HG03097 (cell line): ENCODE results near the gene GDAP1L1.

Experiments
- ATAC-seq: cut with Tn5 transposase; IDR thresholded peaks from one replicate; pipeline ENCODE4 v1.9.1; 2021; ENCODE audit not compliant: unreplicated experiment, low FRiP score

GDAP1L1 gene

DNA sequence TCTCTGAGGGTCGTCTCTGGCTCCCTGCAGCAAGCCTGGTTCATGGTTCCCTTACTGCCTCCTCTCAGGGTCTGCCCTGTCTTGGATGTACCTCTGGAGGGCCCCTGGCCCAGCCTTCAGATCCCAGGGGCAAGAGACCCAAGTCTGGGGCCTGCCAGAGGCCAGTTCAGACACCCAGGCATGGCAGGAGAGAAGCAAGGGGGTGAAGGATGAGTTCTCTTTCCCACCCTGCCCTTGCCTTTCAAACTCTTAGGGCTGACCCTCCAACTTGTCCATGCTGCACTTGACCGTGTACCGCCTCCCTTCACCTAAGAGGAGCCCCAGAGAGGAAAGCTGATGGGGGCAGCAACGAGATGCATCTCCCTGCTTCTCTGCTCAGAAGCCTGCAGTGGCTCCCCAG lies 4.2 kb downstream of the GDAP1L1 start:
- no peak for ATAC-seq

DNA sequence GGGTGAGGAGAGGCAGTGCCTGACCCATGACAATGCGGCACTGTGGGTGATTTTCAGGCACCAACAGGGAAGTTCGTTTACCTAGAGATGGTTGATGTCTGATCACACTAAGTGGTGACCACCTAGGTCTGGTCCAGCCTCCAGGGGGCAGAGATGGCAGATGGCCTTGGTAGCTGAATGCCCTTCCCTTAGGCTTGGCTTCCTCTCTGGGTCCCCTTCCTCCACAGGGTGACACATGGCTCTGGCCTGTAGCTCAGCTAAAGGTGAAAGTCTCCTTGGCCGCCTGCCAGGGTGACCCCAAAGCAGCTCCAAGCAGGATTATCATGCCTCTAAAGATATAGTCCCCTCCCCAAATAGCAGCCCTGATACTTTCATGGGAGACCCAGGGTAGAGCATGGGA lies 6.4 kb downstream of the GDAP1L1 start:
- ATAC-seq = no peak

DNA sequence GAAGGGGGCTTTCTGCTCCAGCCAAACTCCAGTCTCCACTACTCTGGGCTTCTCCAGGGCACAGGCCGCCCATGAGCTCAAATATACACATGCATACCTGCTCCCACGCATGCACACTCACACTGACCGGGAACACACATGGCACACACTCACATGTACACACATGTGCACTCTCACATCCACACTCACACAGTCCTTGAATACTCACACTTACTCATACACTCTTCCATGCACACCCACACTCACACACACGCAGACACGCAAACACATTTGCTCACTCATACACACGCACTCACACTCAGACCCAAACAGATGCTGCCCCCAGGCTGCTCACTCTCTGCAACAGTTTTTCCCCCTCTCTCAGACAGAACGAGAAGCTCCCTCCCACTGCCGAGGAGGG lies 7.0 kb downstream of the GDAP1L1 start:
- no peak for ATAC-seq

DNA sequence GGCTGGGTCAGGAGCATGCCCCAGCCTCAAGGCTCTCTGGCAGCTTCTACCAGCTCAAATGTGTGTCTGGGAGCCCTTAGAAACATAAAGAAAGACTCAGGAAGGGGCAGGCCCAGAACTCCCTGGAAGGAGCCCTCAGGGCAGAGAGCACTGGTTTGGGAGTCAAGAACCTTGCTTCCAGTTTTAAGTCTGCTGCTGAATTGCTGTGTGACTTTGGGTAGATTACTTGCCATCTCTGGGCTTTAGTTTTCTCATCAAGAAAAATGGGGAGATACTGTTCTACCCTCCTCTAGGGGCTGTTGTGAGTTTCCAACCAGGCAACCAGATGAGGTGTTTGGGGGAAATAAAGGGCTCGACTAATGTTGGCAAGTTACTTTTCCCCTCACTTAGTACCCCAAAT lies 8.8 kb downstream of the GDAP1L1 start:
- ATAC-seq = no peak

DNA sequence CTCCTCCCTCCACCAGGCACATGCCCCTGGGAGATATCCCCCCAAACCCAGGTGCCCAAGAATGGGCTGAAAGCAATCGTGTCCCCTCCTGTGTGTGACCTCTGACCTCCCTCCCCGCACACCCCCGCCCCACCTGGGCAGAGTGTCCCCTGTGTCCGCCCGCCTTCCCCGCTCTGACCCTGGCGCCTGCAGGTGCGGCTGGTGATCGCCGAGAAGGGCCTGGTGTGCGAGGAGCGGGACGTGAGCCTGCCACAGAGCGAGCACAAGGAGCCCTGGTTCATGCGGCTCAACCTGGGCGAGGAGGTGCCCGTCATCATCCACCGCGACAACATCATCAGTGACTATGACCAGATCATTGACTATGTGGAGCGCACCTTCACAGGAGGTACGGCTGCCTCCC lies 9.9 kb downstream of the GDAP1L1 start:
- ATAC-seq = no peak

DNA sequence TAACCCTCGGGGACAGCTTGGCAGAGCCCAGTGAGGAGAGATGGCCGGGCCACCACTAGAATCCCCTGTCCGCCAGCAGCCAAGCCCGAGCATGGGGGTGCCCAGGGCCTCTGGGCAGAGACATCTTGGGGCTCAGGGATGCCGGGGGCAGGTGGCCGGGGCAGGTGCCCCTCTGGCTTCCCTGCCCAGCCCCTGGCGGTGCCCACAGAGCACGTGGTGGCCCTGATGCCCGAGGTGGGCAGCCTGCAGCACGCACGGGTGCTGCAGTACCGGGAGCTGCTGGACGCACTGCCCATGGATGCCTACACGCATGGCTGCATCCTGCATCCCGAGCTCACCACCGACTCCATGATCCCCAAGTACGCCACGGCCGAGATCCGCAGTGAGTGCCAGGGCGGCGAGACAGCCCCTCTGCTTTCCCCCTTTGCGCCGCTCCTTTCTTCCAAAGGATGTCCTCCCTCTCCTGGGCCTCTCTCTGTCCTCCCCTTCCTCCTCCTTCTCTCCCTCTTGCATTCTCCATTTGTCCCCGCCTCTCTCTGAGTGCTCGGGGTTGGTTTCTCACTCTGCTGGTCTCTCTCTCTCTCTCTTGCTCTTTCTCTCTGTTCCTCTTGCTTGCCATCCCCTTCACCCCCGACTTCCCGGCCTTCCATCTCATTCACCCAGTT lies 11.2 kb downstream of the GDAP1L1 start:
- no peak for ATAC-seq

DNA sequence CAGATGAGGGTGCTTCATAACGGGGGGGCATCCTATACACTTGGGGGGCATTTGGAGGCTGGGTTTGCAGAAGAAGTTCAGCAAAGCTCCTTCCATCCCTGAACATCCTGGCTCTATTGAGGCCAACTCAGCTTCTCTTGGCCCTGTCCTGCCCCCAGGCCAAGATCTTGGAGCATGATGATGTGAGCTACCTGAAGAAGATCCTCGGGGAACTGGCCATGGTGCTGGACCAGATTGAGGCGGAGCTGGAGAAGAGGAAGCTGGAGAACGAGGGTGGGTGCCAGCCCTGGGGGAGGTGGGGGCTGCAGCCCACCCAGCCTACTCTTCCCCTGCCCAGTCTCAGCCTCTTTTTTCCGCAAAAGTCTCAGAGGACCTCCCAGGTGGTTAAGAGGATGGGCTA lies 17.2 kb downstream of the GDAP1L1 start:
- ATAC-seq = no peak

DNA sequence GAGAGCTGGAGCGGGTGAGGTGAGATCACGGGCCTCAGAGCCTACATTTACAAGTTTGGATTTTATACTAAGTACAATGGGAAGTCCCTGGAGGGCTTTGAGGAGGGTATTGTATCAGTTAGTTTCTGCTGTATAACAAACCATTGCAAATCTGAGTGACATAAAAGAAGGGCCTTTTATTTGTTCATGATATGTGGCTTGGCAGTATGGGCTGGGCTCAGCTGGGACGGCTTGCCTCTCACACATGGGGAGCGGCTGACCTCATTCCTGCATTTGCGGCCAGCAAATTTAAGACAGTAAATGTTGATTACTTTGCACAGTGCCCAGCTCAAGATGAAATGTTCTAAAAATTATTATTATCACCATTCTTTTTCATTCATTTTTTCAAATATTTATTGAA lies 21.7 kb downstream of the GDAP1L1 start:
- no peak for ATAC-seq

DNA sequence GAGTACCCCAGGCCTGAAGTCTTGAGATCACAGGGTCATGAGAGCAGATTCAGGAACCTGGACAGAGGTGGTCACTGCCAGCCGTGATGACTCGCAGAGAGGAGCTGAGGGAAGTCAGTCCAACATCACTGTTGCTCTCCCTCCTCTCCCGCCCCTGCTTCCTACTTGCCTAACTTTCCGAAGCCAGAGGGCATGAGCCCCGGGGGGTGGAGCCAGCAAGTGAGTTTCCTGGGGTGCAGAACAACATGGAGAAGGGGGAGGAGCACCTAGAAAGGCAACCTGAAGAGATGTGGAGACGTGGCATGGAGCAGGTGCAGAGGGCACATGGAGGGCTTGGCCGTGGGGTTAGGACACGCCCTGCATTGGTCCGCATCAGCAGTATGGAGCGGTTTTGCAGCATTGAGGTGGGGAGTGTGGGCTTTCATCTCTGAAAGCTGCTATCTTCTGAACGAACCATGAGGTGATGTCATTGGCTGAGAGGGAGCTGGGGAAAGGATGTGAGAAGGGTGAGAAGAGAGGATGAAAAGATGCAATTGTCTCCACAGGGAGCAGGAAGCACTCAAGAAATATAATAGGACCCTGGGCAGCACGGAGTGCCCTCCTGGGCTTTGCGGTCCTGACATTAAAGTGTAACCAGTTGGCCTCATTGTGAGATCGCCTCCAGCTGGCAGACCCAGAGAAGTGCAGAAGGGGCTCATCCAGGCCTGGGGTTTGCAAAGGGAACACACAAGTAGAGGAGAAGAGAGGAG lies 25.0 kb downstream of the GDAP1L1 start:
- ATAC-seq = no peak

DNA sequence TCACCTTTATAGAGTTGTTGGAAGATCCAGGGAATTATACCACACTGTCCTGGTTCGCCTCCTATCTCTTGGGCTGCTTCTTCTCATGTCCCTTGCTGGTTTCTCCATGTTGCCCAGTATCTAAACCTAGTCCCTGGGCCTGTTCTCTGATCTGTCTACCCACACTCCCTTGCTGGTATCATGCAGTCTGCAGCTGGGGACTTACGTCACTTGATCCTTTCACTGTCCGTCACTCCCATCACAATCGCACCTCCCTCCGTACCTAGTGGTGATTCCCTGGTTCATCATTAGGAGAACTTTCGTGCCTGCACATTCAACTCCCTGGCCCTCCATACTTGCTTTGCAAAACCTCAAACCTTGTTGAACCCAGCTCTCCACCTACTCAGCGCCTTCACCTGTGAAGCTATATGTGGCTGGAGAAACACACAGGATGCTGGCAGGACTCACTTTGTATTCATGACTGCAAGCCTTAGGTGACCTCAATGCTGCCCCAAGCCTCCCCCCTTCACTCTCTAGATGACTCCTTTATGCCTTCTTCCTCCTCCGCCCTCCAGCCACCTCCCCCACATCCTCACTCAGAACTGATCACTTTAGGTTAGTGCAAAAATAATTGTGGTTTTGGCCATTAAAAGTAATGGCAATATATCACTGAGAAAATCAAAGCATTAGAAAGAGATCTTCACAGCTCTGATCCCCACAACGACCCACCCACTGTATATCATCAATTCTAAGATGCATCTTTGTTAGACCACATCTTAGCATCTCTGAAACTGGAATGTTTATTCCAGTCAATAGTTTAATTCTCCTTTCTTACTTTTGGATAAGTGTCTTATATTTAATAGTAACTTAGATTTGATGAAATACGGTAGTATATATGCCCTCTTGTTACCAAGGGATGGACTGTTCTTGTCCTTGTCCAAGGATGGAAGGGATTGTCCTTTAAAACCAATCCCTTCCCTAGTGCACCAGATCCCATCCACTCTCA lies 26.4 kb downstream of the GDAP1L1 start:
- ATAC-seq = no peak

DNA sequence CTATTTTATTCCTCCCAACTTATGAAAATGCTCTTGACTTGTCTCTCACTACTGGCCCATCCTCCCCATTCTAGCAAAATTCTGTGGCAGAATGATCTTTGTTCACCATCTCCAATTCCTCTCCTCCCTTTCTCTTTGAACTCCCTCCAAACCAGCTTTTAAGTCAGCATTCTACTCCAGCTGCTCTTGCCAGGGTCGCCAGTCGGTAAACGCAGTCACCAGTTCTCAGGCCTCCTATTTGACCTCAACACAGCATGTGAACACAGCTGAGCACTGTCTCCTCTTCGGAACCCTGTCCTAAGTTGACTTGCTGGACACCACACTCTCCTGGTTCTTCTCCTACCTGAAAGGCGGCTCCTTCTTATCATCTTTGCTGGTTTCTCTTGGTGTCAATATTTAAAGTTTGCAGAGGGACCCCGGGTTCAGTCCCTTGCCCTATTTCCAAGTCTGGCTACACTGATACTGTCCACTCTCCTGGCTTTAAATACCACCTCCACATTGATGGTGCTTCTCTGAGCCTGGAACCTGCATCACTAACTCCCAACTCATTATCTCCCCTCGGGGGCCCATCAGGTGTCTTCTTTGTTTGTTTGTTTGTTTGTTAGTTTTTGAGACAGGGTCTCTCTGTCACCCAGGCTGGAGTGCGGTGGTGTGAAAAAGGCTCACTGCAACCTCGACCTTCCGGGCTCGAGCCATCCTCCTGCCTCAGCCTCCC lies 27.4 kb downstream of the GDAP1L1 start:
- no peak for ATAC-seq

DNA sequence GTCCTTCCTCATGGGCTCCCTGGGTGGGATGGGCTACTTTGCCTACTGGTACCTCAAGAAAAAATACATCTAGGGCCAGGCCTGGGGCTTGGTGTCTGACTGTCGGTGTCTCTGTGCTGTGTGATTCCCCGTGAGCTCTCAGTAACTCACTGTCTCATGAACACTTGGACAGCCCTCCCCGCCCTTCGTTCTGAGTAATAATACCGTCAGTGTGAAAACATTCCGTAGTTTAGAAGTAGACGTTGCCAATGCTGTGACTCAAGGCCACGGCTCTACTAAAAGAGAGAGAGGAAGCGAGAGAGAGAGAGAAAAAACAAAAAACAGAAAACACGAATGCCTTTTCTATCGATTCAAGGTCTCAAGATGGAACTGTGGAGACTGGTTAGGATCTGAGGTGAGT lies 32.1 kb downstream of the GDAP1L1 start:
- ATAC-seq = no peak

DNA sequence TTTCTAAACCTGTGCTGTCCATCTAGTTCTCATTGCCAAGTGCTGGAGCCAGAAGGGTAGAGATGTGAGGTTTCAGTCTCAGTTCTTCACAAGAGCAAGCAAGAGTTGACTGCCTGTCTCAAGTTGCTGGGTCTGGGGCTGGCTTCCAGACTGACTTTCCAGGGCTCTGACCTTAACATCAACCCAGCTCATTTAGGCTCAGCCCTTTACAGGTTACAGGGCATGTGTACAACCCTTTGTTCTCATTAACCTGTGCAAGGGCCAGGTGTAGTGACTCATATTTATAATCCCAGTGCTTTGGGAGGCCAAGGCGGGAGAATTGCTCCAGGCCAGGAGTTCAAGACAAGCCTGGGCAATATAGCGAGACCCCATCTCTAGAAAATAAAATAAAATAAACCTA lies 33.3 kb downstream of the GDAP1L1 start:
- no peak for ATAC-seq

DNA sequence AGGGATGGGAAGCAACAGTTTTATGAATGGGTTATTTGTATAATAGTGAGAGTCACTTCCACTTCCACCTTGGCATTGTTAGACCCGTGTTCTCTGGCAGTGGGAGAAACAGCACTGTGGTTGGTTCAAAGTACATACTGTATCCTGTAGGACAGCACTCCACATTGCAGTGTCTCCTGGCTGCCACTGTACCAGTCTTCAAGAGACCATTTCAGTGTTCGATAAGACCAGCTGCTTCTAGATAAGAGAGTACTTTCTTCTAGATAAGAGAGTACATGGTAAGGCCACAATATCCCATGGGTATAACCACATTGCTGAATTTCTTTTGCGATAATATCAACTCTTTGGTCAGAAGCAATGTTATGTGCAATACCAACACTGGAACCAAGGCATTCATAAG lies 35.1 kb downstream of the GDAP1L1 start:
- no peak for ATAC-seq

DNA sequence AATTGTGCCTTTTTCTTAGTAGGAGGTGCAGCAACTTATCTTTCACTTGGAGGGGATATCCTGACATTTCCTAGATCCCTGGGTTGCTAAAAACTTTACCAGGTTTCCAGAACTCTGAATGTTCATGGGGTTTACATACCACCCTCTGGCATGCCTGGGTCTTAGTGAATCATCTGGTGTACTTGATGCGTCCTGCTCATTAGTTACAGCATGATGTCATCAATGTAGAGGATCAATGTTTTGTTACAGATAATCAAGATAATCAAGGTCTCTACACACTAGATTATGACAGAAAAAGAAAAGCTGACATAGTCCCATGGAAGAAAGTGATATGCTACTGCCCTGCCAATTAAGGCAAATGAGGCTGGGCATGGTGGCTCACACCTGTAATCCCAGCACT lies 36.9 kb downstream of the GDAP1L1 start:
- no peak for ATAC-seq

DNA sequence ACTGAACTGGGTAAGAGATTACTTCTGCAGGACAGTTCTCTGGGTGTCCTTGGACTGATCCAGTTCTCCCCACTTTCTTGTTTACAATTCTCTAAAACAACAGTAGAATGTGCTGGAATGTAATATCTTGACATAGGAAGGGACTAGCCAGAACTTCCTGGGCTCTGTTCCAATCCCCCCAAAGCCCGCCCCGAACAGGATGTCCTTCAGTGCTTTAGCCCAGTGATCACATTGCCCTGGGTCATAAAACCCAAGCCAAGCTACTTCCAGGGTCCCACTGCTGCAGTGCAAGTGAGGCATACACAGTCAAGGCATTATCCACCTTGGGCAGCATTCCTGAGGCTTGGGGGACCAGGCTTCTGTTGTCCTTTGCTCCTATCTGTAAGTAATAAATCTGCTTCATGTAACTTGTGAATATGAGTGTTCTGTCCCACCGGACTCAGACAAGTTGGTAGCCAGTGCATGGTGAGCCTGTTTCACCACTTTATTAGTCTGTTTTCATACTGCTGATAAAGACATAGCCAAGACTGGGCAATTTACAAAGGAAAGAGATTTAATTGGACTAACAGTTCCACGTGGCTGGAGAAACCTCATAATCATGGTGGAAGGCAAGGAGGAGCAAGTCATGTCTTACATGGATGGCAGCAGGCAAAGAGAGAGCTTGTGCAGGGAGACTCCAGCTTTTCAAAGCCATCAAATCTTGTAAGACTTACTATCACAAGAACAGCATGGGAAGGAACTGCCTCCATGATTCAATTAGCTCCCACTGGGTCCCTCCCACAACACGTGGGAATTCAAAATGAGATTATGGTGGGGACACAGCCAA lies 40.4 kb downstream of the GDAP1L1 start:
- ATAC-seq = no peak

DNA sequence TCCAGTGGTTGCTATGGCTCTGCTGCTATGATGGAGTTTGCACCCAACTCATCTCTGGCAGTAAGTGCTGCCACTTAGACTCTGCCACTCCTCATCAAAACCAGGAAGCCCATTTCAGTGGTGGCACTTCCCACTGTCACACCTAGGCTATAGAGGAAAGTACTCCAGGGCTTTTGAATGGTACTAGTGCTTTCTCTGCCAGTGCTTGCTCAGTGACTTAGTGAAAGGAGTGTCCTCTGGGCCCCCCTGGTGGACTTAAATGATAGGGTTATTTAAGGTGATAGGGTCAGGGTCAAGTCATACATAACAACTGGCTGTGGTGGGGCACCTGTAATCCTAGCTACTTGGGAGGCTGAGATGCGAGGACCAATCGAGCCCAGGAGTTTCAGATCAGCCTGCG lies 41.1 kb downstream of the GDAP1L1 start:
- no peak for ATAC-seq

DNA sequence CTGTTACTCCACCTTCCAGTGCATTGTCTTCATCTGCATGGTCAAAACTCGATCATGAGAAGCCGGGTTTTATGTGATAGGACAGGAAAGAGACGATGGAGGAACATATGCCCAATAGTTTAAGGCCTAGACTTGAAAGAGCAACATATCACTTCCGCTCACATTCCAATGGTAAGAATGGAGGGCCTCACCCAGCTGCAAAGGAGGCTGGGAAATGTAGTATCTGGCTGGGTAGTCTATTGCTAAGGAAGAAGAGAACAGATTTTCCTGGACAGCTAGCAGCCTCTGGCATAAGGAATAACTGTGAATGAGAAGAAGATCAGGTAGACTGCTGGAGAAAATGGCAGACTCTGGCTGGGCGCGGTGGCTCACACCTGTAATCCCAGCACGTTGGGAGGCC lies 44.6 kb downstream of the GDAP1L1 start:
- no peak for ATAC-seq

DNA sequence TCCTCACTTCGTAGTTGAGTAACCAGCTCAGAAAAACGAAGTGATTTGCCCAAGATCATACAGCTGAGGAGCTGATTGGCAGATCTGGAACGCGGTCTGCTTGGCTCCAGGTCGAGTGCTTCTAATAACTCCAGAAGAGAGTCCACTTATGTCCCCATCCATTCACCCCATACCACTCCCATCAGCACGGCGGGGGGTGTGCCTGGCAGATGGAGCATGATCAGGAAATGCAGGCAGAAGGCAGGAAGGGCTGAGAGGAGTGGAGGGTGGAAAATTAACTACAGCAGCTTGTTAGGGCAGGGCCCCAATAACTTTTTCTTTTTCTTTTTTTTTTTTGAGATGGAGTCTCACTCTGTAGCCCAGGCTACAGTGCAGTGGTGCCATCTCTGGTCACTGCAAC lies 48.9 kb downstream of the GDAP1L1 start:
- ATAC-seq = no peak

DNA sequence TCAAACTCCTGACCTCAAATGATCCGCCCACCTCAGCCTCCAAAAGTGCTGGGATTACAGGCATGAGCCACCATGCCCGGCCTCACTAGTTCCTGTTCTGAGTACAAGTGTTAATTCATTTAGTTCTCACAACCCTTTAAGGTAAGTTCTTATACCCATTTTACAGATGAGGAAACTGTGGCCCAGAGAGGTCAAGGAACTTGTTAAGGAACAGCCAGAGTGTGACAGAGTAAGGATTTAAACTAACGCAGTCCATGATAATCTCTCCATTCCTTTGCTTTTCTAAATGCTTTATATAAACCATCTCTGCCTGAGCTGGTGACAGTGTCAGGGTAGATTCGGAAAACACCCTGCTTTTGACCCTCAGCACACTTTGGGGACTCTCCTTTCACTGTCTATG lies 50.6 kb downstream of the GDAP1L1 start:
- no peak for ATAC-seq
